Left lobe of liver (tissue), 2 donors: ENCODE data around the gene ADA. TPM values are rescaled to one million over a fixed set of nuclear protein-coding genes. Genes with fewer than 3 reads are reported as not detected.
A peak's percentile ranks its signal among the peaks of the same experiment; 100 is the strongest.
"Not testable (repeated sequence)": the region's sequence is repeated elsewhere in the genome, so short reads cannot be mapped to it uniquely, and the experiment has no call there.

Experiments
- ATAC-seq: fragments of 200-7000 bp; cut with Tn5 transposase; one replicate; pipeline ENCODE4 v1.9.1; 2020; ENCODE audit warnings: mild to moderate bottlenecking, moderate library complexity
- DNase-seq: peaks from one replicate; pipeline ENCODE4 v3.0.0-alpha.2; 2020; ENCODE audit warnings: low spot score
- total RNA-seq: library from RNA; stranded (reverse); gene quantifications from one replicate; pipeline ENCODE4 v1.2.1, GENCODE V29; 2021
- donor health status: DM: no; HTN: no; CAD: no; lungs with moderate emphysema.
- donor health status: DM: no; HTN: yes; CAD: no.

The ADA gene
- total RNA-seq = 3.7 TPM

- ATAC-seq (peak; percentile 92), DNase-seq (peak; percentile 81)
Measured at GRCh38 chr20:44651684-44652423, at the start of gene ADA. ADA (minus strand) TSS chr20:44651699; CDS start chr20:44651607, 92 bp downstream.

- ATAC-seq = no peak
Measured at GRCh38 chr20:44700306-44700705, 48.8 kb upstream of the ADA start.

GRCh38 chr20:44698351-44698750 is 46.9 kb upstream of the ADA start:
- no peak for DNase-seq
- no peak for ATAC-seq

More at GRCh38 chr20:44700306-44700705, 48.8 kb upstream of the ADA start:
- DNase-seq = no peak

GRCh38 chr20:44697041-44697440 is 45.5 kb upstream of the ADA start:
- not testable (repeated sequence) for ATAC-seq, DNase-seq

GRCh38 chr20:44696315-44696714 is 44.8 kb upstream of the ADA start:
- ATAC-seq = no peak
- no peak for DNase-seq

- DNase-seq (no peak), ATAC-seq (no peak)
Measured at GRCh38 chr20:44695674-44696300, 44.3 kb upstream of the ADA start.

GRCh38 chr20:44695295-44695673 is 43.8 kb upstream of the ADA start:
- DNase-seq (no peak), ATAC-seq (no peak)

GRCh38 chr20:44694159-44694558 is 42.7 kb upstream of the ADA start:
- no peak for ATAC-seq
- no peak for DNase-seq

GRCh38 chr20:44693627-44694026 is 42.1 kb upstream of the ADA start:
- DNase-seq = no peak
- ATAC-seq = no peak

- ATAC-seq (peak; percentile 52), DNase-seq (no peak)
Measured at GRCh38 chr20:44692932-44693480, 41.5 kb upstream of the ADA start.

- DNase-seq (no peak), ATAC-seq (no peak)
Measured at GRCh38 chr20:44691424-44692423, 40.2 kb upstream of the ADA start.

- no peak for ATAC-seq
Measured at GRCh38 chr20:44690781-44691423, 39.4 kb upstream of the ADA start.

GRCh38 chr20:44689809-44690208 is 38.3 kb upstream of the ADA start:
- ATAC-seq (no peak), DNase-seq (no peak)

More at GRCh38 chr20:44690781-44691423, 39.4 kb upstream of the ADA start:
- no peak for DNase-seq

GRCh38 chr20:44688053-44688625 is 36.6 kb upstream of the ADA start:
- ATAC-seq (no peak), DNase-seq (no peak)

GRCh38 chr20:44686934-44687333 is 35.4 kb upstream of the ADA start:
- DNase-seq = no peak
- ATAC-seq = no peak

GRCh38 chr20:44684047-44684967 is 32.8 kb upstream of the ADA start:
- peak; percentile 82 for ATAC-seq
- peak; percentile 57 for DNase-seq

GRCh38 chr20:44683263-44684046 is 32.0 kb upstream of the ADA start:
- ATAC-seq = peak; percentile 78

More at GRCh38 chr20:44683263-44684046, 32.0 kb upstream of the ADA start:
- DNase-seq = peak; percentile 58
